CD4-positive, alpha-beta T cell (primary cell): ENCODE measurements around the gene HERPUD2. TPM values are rescaled to one million over a fixed set of nuclear protein-coding genes. Genes with fewer than 3 reads are reported as not detected.
"Not testable (repeated sequence)": the region's sequence is repeated elsewhere in the genome, so short reads cannot be mapped to it uniquely, and the experiment has no call there.

Experiments
- ATAC-seq: fragments of 200-7000 bp; cut with Tn5 transposase; one replicate; pipeline ENCODE4 v1.10.0; 2022; ENCODE audit warnings: mild to moderate bottlenecking; ENCODE audit not compliant: poor library complexity
- CTCF ChIA-PET: fragments of 350-600 bp; sonication (Branson Sonifier 250); formaldehyde crosslinking; loops from one replicate; lab custom pipeline; 2021; ENCODE audit warnings: antibody characterized with exemption, inconsistent platforms; lab: Charles Lee
- POLR2A ChIA-PET: fragments of 350-600 bp; sonication (Branson Sonifier 250); formaldehyde crosslinking; loops from one replicate; lab custom pipeline; 2021; ENCODE audit warnings: antibody characterized with exemption, inconsistent platforms; lab: Charles Lee
- DNase-seq, 14 experiments: peaks; one replicate each; pipeline ENCODE4 v3.0.0-alpha.2; 2013 to 2020; ENCODE audit warnings: mixed read lengths in 2 of 14
- H3K27ac ChIP-seq, 2 donors: one replicate each; pipeline versions ENCODE4 v1.5.1 to v1.7.0; 2013; ENCODE audit warnings: low read length in 2 of 2, low read depth in 1 of 2, mild to moderate bottlenecking in 1 of 2
- H3K27me3 ChIP-seq, 2 experiments: 1 replicate in 1 of 2; 2 replicates in 1 of 2; pipeline versions ENCODE4 v1.6.1 to v1.7.0; 2013; ENCODE audit warnings: low read length in 2 of 2, control low read depth in 1 of 2, mild to moderate bottlenecking in 1 of 2, moderate library complexity in 1 of 2; ENCODE audit not compliant: insufficient read depth in 2 of 2, control insufficient read depth in 1 of 2
- H3K36me3 ChIP-seq: one replicate; pipeline ENCODE4 v1.6.1; 2013; ENCODE audit warnings: low read length, control low read depth; ENCODE audit not compliant: insufficient read depth
- H3K4me1 ChIP-seq: one replicate; pipeline ENCODE4 v1.6.1; 2013; ENCODE audit warnings: low read length, control low read depth; ENCODE audit not compliant: insufficient read depth
- H3K4me3 ChIP-seq: one replicate; pipeline ENCODE4 v1.5.1; 2013; ENCODE audit warnings: mild to moderate bottlenecking, low read length, moderate library complexity
- H3K9me3 ChIP-seq, 2 experiments: 1 replicate in 1 of 2; 2 replicates in 1 of 2; pipeline versions ENCODE4 v1.6.1 to v1.7.0; 2013; ENCODE audit warnings: low read length in 2 of 2, mild to moderate bottlenecking in 2 of 2, control low read depth in 1 of 2, moderate library complexity in 1 of 2; ENCODE audit not compliant: control insufficient read depth in 1 of 2, insufficient read depth in 1 of 2
- H3K27ac Mint-ChIP-seq: one replicate; pipeline ENCODE4 v1.8.0; 2020; ENCODE audit warnings: mixed read lengths
- H3K27me3 Mint-ChIP-seq: one replicate; pipeline ENCODE4 v1.8.0; 2021; ENCODE audit warnings: mixed read lengths
- H3K36me3 Mint-ChIP-seq: one replicate; pipeline ENCODE4 v1.8.0; 2021; ENCODE audit warnings: low read depth, mixed read lengths
- H3K4me1 Mint-ChIP-seq: one replicate; pipeline ENCODE4 v1.8.0; 2021; ENCODE audit warnings: low read depth, mixed read lengths
- H3K4me3 Mint-ChIP-seq: one replicate; pipeline ENCODE4 v1.8.0; 2020; ENCODE audit warnings: mild to moderate bottlenecking, mixed read lengths
- H3K9me3 Mint-ChIP-seq: one replicate; pipeline ENCODE4 v1.8.0; 2020; ENCODE audit warnings: mixed read lengths
- CTCF ChIP-seq: fragments of 200-600 bp; IDR thresholded peaks from one replicate; pipeline ENCODE4 v1.8.0; 2022; ENCODE audit warnings: antibody characterized with exemption, mild to moderate bottlenecking
- intact Hi-C, 2 experiments: fragments of 100-400 bp; cut with DNase I in 1 of 2; cut with micrococcal nuclease in 1 of 2; formaldehyde crosslinking; loops; one replicate each; pipeline versions ENCODE4 v1.15.1 to v1.9.0; 2023 to 2025; cut with DNase I, micrococcal nuclease
- total RNA-seq, 174 experiments: library from RNA in 2 of 174; stranded (reverse) in 2 of 174; gene quantifications; one replicate each; pipeline ENCODE4 v1.2.3 and lab custom pipeline; 2021 to 2026

The HERPUD2 gene
- total RNA-seq, 2 experiments from 2014 or later = 113 to 127 TPM

GRCh38 chr7:35658606-35659201, 36.2 kb downstream of the HERPUD2 start:
- Histone ChIP-seq H3K4me3 (no peak overlapping the region), H3K36me3 (peaks cover 2% of the 10 kb centered on the region), H3K4me1 (peaks cover 8% of the 10 kb centered on the region), H3K9me3 (peaks cover 0 to 3% of the 10 kb centered on the region in 2 experiments), H3K27ac (no peak overlapping the region), H3K27me3 (no peaks in the 10 kb centered on the region)
- H3K27me3 Mint-ChIP-seq = no peaks in the 10 kb centered on the region
- intact Hi-C loops = no loop called here
- H3K9me3 Mint-ChIP-seq = peaks cover 12% of the 10 kb centered on the region
- H3K4me1 Mint-ChIP-seq = peaks cover 58% of the 10 kb centered on the region
- ATAC-seq = no peak
- no peak overlapping the region for H3K4me3 Mint-ChIP-seq
- no peak overlapping the region for H3K27ac Mint-ChIP-seq
- CTCF ChIA-PET = interaction anchor here (1.0 kb wide), 1 partner anchor 51 kb away, joined by 3 read pairs; no protein-coding TSS in a partner anchor
- no peak for DNase-seq
- POLR2A ChIA-PET = interaction anchor here (0.7 kb wide), 2 partner anchors 9 to 143 kb away, joined by 3 read pairs; partner anchors contain the start of gene SEPTIN7
- TF ChIP-seq CTCF = no peak
- peaks cover 90% of the 10 kb centered on the region for H3K36me3 Mint-ChIP-seq

GRCh38 chr7:35657125-35657524, 37.8 kb downstream of the HERPUD2 start:
- DNase-seq = no peak
- TF ChIP-seq CTCF = no peak
- H3K36me3 Mint-ChIP-seq = peaks cover 90% of the 10 kb centered on the region
- Histone ChIP-seq H3K4me1 (peaks cover 11% of the 10 kb centered on the region), H3K27ac (no peak overlapping the region), H3K9me3 (peaks cover 4 to 6% of the 10 kb centered on the region in 2 experiments), H3K27me3 (no peaks in the 10 kb centered on the region), H3K4me3 (no peak overlapping the region), H3K36me3 (peaks cover 5% of the 10 kb centered on the region)
- no peak overlapping the region for H3K27ac Mint-ChIP-seq
- intact Hi-C loops = no loop called here
- CTCF ChIA-PET = interaction anchor here (0.7 kb wide), 2 partner anchors 12 to 34 kb away, joined by 3 to 4 read pairs; no protein-coding TSS in a partner anchor
- H3K4me3 Mint-ChIP-seq = no peak overlapping the region
- H3K4me1 Mint-ChIP-seq = peaks cover 60% of the 10 kb centered on the region
- H3K27me3 Mint-ChIP-seq = no peaks in the 10 kb centered on the region
- POLR2A ChIA-PET = interaction anchor here (1.3 kb wide), 1 partner anchor 38 kb away, joined by 3 read pairs; the partner anchor contains the start of gene HERPUD2
- ATAC-seq = no peak
- H3K9me3 Mint-ChIP-seq = peaks cover 18% of the 10 kb centered on the region

- H3K27me3 ChIP-seq, ATAC-seq, H3K27ac Mint-ChIP-seq, H3K4me3 ChIP-seq, H3K27ac ChIP-seq, H3K4me3 Mint-ChIP-seq, H3K9me3 ChIP-seq, CTCF ChIA-PET, DNase-seq, H3K27me3 Mint-ChIP-seq, intact Hi-C loops: not testable (repeated sequence)
- Histone ChIP-seq H3K4me1 (peaks cover 26% of the 10 kb centered on the region), H3K36me3 (peaks cover 20% of the 10 kb centered on the region)
- H3K9me3 Mint-ChIP-seq = peaks cover 13% of the 10 kb centered on the region
- POLR2A ChIA-PET = interaction anchor here (0.7 kb wide), 1 partner anchor 27 kb away, joined by 3 read pairs; no protein-coding TSS in a partner anchor
- H3K4me1 Mint-ChIP-seq = peaks cover 74% of the 10 kb centered on the region
- peaks cover 90% of the 10 kb centered on the region for H3K36me3 Mint-ChIP-seq
Measured at GRCh38 chr7:35654558-35654957, 40.4 kb downstream of the HERPUD2 start.
